Activated naive CD4-positive, alpha-beta T cell treated with anti-CD3 and anti-CD28 coated beads for 36 hours (primary cell): ENCODE results near the gene RIMBP2. TPM values are rescaled to one million over a fixed set of nuclear protein-coding genes. Genes with fewer than 3 reads are reported as not detected.

ENCODE experiments used
- total RNA-seq, 2 experiments: library from RNA; stranded (reverse); gene quantifications; one replicate each; pipeline ENCODE4 v1.2.3, GENCODE V29; 2021

Gene RIMBP2
- total RNA-seq, 2 experiments from 2014 or later = not detected

Other genes starting within 250 kb of the RIMBP2 start
- 10 to 100 TPM; 10.8 to 13.6 TPM for gene STX2, start 123.0 kb upstream of the RIMBP2 start, total RNA-seq
- gene RAN, start 155.8 kb upstream of the RIMBP2 start, total RNA-seq = 1,000 to 10,000 TPM; 2,370 to 2,418 TPM
- gene ADGRD1, start 237.6 kb upstream of the RIMBP2 start, total RNA-seq = not detected